Activated effector memory CD4-positive, alpha-beta T cell treated with Interleukin-2 at 50 U/mL for 16 hours (primary cell): ENCODE measurements around the gene STRIP2.
"Not testable (repeated sequence)": the region's sequence is repeated elsewhere in the genome, so short reads cannot be mapped to it uniquely, and the experiment has no call there.

Experiments used
- DNase-seq: peaks from one replicate; pipeline ENCODE4 v3.0.0-alpha.2; 2020

Gene STRIP2

GRCh38 chr7:129423700-129424410, 10.4 kb upstream of the STRIP2 start:
- no peak for DNase-seq

GRCh38 chr7:129426482-129426881, 7.8 kb upstream of the STRIP2 start:
- no peak for DNase-seq

- DNase-seq = no peak
These were observed 6.6 kb upstream of the STRIP2 start for GRCh38 chr7:129427526-129428045.

DNA sequence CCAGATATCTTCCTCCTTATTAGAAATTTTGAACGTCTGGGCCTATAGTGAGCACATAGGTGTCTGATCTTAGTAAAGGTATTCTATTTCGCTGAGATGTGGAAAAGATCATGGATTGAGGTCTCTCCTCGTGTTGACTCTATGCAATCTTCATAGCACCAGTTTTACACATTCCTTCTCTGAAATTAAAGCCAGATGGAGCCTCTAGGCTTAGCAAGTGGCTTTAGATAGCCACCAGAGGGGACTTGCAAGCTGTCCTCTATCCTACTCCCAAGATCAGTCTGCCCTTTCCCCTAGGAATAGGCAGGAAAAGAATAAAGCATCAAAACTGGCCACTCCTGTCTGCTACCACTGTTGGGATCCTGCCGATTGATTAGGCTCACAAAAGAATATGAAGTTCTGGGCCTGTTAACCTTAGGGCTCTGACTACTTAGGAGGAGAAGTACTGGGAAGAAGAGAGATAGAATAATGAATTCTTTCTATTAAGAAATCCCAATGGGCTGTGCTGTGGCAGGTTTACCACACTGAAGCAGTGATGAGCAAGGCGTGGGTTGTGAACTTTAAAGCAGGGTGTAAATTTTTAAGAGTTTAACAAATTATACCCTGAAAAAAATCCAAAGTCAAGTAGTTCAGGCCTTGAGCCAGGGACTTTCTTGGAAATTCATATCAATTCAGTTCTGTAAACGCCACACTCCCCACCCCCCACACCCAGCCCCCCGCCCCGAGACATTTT, 2.2 kb upstream of the STRIP2 start:
- DNase-seq = no peak

DNA sequence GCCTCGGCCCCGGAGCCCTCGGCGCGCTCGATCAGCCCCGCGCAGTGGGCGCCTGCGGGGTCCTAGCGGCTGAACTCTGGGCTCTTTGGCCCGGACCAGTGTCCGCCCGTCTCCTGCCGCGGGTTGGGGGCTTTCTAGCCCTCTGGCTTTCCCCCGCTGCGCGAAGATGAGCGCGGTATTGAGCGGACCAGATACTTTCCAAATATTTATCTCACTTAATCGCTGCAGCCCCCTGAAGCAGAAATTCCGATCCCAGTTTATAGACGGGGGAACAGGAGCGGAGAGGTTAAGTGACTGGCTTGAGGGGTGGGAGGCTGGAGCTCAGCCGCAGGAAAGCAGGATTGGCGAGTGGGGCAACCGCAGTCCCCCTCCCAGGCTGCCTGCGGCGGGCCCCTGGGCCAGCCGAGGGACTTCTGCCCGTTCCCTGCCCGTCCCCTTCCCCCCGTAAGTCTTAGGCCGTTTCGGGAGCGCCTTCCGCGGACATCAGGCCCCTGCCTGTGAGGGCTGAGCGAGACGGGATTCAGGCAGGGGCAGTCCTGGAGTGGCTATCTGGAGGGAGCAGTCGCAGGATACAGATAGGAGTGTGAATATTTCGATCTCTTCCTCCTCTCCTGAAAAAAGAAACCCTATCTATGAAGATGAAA, 565 bp downstream of the STRIP2 start:
- no peak for DNase-seq

GRCh38 chr7:129435414-129435829, 1.2 kb downstream of the STRIP2 start:
- DNase-seq = no peak

GRCh38 chr7:129436335-129436923, 2.2 kb downstream of the STRIP2 start:
- no peak for DNase-seq

GRCh38 chr7:129437190-129437589, 3.0 kb downstream of the STRIP2 start:
- no peak for DNase-seq

GRCh38 chr7:129438281-129438838, 4.1 kb downstream of the STRIP2 start:
- no peak for DNase-seq

DNA sequence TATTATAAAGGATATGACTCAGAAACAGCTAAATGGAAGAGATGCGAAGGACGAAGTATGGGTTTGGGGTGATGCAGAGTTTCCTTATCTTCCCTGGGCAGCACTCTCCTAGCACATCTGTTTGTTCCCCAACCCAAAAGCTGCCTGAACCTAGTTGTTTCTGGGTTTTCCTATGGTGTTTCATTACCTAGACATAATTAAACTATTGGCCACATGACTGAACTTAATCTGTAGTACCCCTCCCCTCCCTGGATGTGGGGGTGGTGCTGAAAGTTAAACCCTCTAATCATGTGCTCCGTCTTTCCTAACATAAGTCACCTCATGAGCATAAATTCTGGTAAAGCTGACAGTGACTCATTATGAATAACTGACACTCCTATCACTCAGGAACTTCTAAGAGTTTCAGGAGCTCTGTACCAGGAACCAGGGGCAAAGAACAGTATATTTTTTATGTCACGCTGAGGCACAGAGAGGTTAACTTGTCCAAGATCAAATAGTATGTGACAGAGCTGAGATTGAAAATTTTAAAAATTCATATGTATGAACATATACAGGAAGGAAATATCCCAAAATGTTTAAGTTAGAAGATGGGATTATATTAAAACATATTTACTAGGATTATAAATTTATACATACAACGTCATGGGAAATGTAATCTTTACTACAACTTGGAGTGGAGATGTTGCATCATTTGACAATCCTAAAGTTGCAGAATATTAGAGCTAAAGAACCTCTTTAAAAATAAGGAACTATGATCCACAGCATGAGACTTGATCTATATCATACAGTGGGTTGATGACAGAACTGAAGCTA, 4.8 kb downstream of the STRIP2 start:
- no peak for DNase-seq

GRCh38 chr7:129439963-129440625, 5.9 kb downstream of the STRIP2 start:
- no peak for DNase-seq

- no peak for DNase-seq
These were observed 9.4 kb downstream of the STRIP2 start for GRCh38 chr7:129443612-129444011.

GRCh38 chr7:129444776-129445175, 10.5 kb downstream of the STRIP2 start:
- DNase-seq = not testable (repeated sequence)

- DNase-seq = not testable (repeated sequence)
These were observed 12.7 kb downstream of the STRIP2 start for GRCh38 chr7:129446925-129447324.

- not testable (repeated sequence) for DNase-seq
These were observed 13.2 kb downstream of the STRIP2 start for GRCh38 chr7:129447445-129447844.

DNA sequence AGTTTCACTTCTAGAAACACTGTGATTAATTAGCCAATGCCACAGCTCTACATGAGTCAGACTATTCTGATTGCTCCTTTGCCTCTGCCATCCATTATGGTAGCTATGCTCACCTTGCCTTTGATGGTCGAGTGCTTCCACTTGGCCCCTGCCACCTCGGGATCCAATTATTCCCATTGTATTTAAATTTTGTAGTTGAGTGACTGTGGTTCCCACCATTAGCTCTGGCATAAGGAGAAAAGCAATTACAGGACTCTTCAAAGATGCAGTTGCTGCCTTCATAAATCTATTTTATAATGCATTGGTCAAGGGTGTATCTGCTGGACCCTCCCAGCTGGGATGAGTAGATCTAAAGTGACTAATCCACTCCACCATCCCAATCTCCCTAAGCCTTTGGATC, 14.4 kb downstream of the STRIP2 start:
- DNase-seq = not testable (repeated sequence)

DNA sequence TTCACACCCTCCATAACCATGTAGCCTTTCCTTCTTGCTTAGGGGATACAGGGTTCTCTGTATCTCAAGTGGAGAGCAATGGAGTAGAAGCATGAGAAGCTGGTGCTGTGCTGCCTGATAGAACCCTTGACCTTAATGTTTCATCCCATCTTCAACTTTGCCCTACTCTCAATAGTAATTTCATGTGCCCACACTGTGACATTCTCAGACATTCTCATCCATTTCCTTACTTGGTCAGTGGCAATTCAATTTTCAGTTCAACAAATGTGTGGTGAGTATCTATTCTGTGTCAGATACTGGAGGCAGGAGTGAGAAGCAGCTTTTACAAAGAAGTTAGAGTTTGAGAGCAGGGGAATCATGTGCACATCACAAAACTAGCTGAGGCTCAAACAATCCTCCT, 16.1 kb downstream of the STRIP2 start:
- DNase-seq = no peak

GRCh38 chr7:129452589-129453231, 18.5 kb downstream of the STRIP2 start:
- no peak for DNase-seq

DNA sequence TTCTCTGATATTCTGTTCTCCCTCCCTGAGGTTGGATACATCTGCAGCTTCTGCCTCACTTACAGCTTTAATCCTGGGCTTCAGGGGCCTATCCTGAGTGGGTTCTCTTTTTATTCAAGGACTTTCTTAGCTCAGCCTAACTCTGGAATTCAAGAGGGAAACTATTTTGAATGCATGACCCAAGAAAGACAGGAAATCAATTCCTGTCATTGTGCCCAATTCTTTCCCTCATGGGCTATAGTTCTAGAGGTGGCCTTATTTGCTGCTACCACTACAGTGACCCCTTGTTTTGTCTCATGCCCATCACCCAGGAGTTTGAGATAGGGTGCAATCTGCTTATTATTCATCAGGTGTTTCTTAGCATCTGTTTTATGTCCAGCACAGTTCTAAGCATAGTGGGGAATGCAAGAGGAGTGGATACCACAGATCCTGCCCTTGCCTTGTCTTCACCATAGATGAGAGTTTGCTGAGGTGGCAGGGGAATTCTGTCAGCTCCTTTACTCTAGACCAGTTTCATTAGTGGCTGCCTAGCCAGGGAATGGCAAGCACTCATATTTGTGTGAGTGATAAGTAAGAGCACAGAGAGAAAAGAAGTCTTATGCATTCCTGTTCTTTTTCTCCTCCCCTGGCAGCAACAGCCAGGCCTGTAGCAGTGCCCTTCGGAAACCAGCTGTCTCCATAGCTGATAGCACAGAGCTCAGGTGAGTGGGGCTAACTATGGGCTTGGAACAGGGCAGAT, 19.4 kb downstream of the STRIP2 start:
- DNase-seq = no peak

- no peak for DNase-seq
These were observed 20.0 kb downstream of the STRIP2 start for GRCh38 chr7:129454249-129454551.
